NOMO-1 (cell line): Measurements from ENCODE around the gene INIP.
"Not testable (repeated sequence)": the region's sequence is repeated elsewhere in the genome, so short reads cannot be mapped to it uniquely, and the experiment has no call there.

Experiments
- DNase-seq, 2 experiments: peaks; one replicate each; lab custom pipeline; 2025; ENCODE audit not compliant: unreplicated experiment in 2 of 2; lab: John Stamatoyannopoulos, UW

The INIP gene

DNA sequence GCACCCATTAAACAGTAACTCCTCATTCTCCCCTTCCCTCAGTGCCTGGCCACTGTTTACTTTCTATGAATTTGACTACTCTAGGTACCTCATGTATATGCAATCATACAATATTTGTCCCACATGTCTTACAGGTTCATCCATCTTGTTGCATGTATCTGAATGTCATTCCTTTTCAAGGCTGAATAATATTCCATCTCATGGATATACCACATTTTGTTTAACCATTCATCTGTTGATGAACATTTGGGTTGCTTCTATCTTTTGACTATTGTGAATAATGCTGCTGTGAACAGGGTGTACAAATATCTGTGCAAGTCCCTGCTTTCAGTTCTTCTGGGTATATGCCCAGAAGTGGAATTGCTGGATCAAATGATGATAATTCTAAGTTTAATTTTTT is 40.9 kb downstream of the INIP start:
- no peak for DNase-seq

DNA sequence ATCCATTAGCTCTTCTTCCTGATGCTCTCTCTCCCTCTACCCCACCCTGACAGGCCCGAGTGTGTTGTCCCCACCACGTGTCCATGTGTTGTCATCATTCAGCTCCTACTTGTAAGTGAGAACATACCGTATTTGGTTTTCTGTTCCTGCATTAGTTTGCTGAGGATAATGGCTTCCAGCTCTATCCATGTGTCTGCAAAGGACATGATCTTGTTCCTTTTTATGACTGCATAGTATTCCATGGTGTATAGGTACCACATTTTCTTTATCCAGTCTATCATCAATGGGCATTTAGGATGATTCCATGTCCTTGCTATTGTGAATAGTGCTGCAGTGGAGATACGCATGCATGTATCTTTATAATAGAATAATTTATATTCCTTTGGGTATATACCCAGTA is 44.7 kb downstream of the INIP start:
- not testable (repeated sequence) for DNase-seq

DNA sequence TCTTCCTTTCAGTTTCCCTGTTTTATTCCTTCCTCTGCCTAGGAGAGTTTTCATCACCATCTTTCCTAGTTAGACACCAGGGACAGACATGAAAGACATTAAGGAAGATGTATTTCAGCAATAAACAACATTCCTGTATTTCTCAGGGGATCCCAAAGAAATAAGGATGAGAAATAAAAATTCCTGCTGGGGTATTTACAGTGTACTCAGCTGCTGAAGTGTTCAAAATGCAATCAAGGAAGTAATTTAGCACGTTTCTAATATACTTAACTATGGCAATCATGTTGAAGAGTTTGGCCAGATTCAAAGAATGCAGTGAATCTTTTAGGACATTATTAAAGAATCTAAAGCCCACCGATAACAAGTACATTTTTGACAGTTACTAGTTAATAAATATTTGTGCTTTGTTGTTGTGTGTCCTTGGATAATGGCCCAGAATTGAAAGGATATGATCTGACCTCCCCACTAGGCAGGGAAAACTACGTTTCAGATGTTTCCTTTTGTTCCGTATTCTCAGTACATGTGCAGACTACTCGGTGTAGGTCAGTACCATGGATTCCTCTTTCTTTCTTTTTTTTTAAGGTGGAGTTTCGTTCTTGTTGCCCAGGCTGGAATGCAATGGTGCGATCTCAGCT is 46.8 kb downstream of the INIP start:
- no peak for DNase-seq

DNA sequence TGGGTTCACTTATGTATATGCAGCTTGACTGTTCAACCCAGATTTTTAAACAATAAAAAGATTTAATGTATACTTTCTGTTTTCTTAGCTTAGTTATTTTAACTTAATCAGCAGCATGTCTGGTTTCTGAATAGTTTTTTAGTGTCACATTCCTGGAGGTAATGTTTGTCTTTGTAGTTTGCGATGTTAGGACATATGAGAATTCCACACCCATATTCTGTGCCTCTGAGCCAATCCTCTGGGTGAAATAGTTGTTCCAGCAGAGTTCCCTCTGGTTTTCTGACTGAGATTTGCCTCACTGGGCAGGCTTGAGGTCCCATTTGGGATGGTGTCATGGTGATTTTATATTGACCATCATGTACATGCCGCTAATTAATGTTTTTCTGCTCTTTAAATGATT is 48.6 kb downstream of the INIP start:
- DNase-seq: no peak

DNA sequence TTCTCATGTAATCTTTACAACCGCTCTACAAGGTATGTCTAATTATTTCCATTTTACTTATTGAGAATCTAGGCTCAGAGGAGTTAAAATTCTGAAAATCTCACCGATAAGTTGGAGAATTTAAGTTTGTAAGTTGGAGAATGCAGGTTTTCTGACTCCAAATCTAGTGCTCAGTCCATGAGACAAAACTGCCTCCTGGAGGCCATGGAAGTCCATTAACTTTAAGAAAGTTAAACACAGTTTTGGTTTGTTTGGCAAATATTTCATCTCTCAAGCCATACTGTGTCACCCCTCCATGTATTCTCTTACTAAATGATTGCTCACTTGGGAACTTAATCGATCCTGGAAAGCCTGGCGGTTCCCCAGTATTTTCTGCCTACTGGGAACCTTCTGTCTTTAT is 52.6 kb downstream of the INIP start:
- no peak for DNase-seq

DNA sequence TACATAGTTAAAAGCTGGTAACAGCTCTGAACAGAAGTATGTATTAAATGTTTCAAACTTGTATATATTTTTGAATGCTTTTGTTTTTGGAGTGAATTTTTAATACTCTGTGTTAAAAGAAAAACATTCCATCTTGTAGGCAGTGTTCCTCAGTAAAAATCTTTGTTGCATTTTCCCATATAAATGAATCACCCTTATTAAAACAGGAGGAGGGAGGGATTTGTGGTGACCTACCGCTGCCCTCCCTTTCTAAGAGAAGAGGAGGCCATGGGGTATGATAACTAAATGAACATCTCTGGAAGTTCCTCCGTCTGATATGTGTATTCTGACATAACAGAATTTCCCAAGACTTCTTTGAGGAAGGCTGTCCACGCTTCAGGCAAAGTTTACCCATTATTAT is 53.4 kb downstream of the INIP start:
- DNase-seq: no peak

DNA sequence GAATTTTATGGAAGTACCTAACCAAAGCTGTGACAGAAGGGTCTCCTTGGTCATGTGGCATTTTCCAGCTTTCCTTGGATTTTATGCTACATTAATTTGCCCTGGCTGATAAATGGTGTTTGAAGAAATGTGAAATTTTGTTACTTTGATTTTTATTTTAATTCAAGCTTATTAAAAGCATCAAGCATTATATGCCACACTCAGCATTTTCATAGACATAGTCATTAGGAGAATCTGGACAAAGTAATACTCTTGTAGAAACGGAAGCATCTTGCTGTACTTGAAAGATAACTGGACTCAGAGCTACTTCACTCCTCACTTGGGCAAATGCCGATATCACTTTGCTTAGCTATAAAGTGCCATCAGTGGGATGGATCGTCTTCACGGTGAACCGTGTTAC is 54.2 kb downstream of the INIP start:
- no peak for DNase-seq

DNA sequence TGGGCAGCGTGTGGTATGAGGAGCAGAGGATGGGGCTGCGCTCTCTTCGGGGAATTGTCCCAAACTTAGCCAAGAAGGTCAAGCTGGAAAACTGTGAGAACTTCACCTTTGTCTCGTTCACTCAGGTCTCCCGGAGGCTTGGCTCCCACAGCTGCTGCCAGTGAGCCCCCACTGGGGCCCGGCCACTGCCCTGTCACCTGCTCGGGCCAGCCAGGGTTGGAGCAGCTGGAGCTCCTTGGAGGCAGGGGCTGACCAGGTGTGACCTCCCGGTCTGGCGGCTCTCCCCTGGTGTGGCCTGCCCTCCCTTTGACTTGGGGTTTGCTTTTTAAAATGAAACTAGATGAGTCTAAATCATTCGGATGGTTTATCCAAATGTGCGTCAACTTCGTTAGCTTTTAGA is 58.0 kb downstream of the INIP start:
- no peak for DNase-seq

DNA sequence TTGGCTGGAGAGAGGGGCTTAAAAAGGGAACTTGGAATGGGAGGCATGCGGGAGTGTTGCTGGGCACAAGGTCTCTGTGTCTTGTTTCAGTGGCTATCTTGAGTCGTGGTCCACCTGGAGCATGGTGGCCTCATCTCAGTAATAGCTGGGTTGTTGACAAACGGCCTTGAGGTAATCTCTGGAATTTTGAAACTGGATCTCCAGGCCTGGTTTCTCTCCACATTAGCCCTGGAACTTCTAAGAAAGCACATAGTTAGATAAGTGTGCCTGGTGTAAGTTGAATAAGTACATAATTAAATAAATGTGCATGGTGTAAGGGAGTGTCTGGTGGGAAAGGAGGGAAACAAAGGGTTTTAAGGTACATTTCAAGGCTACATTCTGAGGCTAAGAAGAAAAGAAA is 62.2 kb downstream of the INIP start:
- no peak for DNase-seq

DNA sequence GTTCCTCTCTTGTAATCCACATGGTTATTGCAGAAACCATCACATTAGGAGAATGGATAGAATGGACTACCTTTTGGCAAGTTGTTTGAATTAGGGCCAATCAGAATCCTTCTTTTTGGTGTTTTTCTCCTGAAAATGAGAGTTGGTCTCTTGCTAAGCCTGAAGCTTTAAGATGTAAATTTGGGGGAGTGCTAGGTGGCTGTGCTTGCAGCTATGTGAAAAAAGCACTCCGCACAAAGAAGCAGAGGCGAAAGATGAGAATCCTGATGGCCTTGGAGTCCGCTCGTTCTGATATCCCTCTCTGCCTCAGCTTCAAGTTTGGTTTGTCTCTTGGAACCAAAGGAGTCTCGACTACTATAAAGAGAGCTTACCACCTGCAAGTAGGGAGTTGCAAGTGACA is 63.6 kb downstream of the INIP start:
- no peak for DNase-seq

DNA sequence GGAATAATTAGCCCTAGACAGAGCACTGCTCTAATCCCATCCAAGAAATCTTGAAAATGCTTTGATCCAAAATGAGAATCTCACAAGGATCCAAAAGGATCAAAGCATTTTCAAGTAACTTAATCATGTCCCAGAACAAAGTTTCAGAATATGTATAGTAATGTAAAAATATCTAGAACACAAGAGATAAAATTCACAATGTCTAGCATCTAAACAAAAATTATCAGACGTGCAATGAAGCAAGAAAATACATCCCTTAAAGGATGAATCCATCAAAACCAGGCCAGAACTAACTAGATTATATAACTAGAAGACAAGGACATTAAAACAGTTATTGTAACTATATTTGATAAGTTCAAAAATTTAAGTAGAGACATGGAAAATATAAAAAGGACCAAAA is 69.3 kb downstream of the INIP start:
- DNase-seq: no peak

DNA sequence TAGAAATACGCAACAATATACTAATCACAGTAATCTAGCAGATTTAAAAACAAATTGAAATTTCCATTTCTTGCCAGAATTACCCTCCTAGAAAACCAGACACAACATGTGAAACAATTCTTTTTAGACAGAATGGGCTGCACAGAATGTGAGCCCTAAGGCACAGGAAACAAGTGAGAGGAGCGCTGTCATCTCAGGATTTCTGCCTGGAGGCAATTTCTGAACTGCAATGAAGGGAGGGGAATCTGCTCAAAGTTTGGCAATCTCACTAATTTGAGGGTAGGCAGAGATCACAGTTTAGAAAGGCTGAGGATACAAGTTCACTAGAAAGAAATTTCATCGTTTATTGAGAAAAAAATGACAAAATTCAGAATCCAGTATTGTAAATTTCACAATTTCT is 70.3 kb downstream of the INIP start:
- DNase-seq: no peak

DNA sequence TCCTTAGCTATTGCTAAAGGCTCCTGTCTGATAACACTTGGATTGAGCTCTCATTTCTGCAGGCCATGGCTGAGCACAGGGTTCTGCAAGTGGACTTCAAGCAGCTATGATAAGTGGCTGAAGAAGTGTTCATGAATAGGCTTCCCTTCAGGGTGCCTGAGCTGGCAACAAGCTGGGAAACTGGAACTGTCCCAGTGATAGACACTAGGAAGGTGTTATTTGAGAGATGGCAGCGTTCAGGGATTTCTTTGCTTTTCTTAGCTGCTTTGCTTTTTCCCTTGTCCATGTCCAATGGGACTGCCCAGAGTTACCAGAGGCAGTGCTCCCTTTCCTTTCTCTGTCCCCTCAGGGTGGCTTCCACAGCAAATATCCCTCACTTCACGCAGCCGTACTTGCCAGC is 75.8 kb downstream of the INIP start:
- no peak for DNase-seq

DNA sequence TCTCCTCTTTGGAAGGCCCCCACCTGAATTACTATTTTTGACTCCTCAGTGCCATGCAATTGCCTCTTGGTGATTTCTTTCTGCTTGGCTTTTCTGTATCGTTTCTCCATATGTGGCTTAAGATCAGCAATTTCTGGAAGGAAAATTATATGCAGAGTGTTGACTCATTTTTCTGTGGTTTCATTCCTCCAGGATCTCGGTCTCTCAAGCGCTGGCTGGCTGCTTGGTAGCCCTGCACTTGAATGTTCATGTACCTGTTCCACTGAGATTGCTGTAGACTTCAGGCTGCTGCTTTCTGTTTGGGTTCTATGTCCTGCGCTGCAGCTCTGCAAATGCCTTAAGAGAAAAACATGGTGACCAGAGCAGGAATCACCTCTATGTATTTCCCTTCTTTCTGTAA is 77.6 kb downstream of the INIP start:
- DNase-seq: no peak
